Stimulated activated CD4-positive, alpha-beta T cell treated with anti-CD3 and anti-CD28 coated beads, Interleukin-15, amount 100 ng/mL, for 24 hours (primary cell): ENCODE measurements around the gene TP53BP1.

Experiments used
- DNase-seq: peaks from one replicate; pipeline ENCODE4 v3.0.0-alpha.2; 2020

TP53BP1 gene

GRCh38 chr15:43483297-43484128, 9.4 kb downstream of the TP53BP1 start:
- no peak for DNase-seq

- no peak for DNase-seq
These were observed 19.1 kb downstream of the TP53BP1 start for GRCh38 chr15:43473885-43474284.

- DNase-seq = no peak
These were observed 21.0 kb downstream of the TP53BP1 start for GRCh38 chr15:43471975-43472374.

- DNase-seq = no peak
These were observed 23.1 kb downstream of the TP53BP1 start for GRCh38 chr15:43469867-43470266.

- DNase-seq = no peak
These were observed 27.9 kb downstream of the TP53BP1 start for GRCh38 chr15:43465100-43465499.

- no peak for DNase-seq
These were observed 29.0 kb downstream of the TP53BP1 start for GRCh38 chr15:43463998-43464397.

- no peak for DNase-seq
These were observed 29.4 kb downstream of the TP53BP1 start for GRCh38 chr15:43463507-43463906.

- DNase-seq = no peak
These were observed 43.0 kb downstream of the TP53BP1 start for GRCh38 chr15:43449981-43450380.

GRCh38 chr15:43446344-43446743, 46.6 kb downstream of the TP53BP1 start:
- DNase-seq = no peak

- DNase-seq = no peak
These were observed 51.6 kb downstream of the TP53BP1 start for GRCh38 chr15:43441316-43441715.

- DNase-seq = peak; percentile 39
These were observed 52.2 kb downstream of the TP53BP1 start for GRCh38 chr15:43440721-43441281.

- DNase-seq = no peak
These were observed 53.7 kb downstream of the TP53BP1 start for GRCh38 chr15:43439268-43439667.

- DNase-seq = no peak
These were observed 56.6 kb downstream of the TP53BP1 start for GRCh38 chr15:43436395-43436794.

- no peak for DNase-seq
These were observed 58.5 kb downstream of the TP53BP1 start for GRCh38 chr15:43434446-43434845.

- no peak for DNase-seq
These were observed 59.2 kb downstream of the TP53BP1 start for GRCh38 chr15:43433661-43434303.

- no peak for DNase-seq
These were observed 59.8 kb downstream of the TP53BP1 start for GRCh38 chr15:43433165-43433564.

GRCh38 chr15:43429687-43430086, 63.3 kb downstream of the TP53BP1 start:
- DNase-seq = no peak

- no peak for DNase-seq
These were observed 69.2 kb downstream of the TP53BP1 start for GRCh38 chr15:43423793-43424192.

- DNase-seq = no peak
These were observed 72.1 kb downstream of the TP53BP1 start for GRCh38 chr15:43420876-43421275.

- DNase-seq = no peak
These were observed 72.5 kb downstream of the TP53BP1 start for GRCh38 chr15:43420435-43420834.

- no peak for DNase-seq
These were observed 78.8 kb downstream of the TP53BP1 start for GRCh38 chr15:43414196-43414595.

- no peak for DNase-seq
These were observed 80.9 kb downstream of the TP53BP1 start for GRCh38 chr15:43412096-43412495.

- no peak for DNase-seq
These were observed 82.3 kb downstream of the TP53BP1 start for GRCh38 chr15:43410572-43411214.

GRCh38 chr15:43408789-43409188, 84.2 kb downstream of the TP53BP1 start:
- no peak for DNase-seq
